ENCODE measurements around the gene AFF3. TPM values are rescaled to one million over a fixed set of nuclear protein-coding genes. Genes with fewer than 3 reads are reported as not detected.

The AFF3 gene
- total and polyA plus RNA-seq, 2 of the 8 experiments (the other 6 are each of a cell fraction or from before 2014, with no cell fraction given) = 0.27 to 3.0 TPM

DNA sequence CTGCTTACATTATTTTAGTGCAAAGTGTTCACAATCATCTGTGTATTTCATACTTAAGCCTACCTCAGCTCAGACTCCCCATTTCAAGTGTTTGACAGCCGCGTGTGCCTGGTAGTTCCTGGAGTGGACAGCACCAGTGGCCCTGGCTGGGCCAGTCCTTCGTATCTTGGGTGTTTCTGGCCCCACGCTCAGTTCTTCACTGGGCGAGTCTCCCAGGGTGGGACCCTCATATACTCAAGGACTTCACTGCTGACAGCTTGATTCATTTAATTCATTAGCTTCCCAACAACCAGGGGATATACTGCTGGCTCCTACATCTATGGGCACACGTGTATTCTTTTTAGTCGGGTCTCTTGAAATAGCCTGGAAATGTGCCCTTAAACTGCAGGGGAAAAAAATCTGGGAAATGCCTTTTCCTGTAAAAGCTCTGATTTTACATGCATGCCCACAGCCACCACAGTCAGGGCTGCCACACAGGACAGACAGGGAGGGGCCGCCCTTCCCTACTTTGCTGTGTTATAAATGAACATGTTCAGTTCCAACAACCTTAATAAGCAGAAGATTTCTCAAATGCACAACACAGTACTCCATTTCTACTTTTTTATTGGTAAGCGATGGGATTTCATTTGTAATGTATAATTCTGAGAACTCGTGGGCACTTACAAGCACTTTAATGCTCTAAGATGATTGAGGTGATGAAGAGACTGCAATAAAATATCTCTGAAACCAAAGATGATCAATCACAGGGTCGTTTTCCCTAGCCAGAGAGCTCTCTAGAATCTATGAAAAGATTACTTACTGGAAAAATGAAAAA lies 447.1 kb downstream of the AFF3 start (continued):
- TF ChIP-seq HDAC2 (IDR thresholded peaks at IDR 0.05; ENCODE audit: borderline replicate concordance in 1 of 2, low read depth in 2 of 2, low read length in 2 of 2) (no peak), SP4 (IDR thresholded peaks at IDR 0.05; ENCODE audit: low read length) (no peak), RNF2 (IDR thresholded peaks at IDR 0.05; ENCODE audit: borderline replicate concordance, low read depth, low read length, missing control alignments, poor library complexity, severe bottlenecking) (no peak), TCF12 (IDR thresholded peaks at IDR 0.05; ENCODE audit: low read depth, low read length) (no peak)
